OCI-LY3 (cell line): ENCODE data around the gene KLF15.

Source experiments
- H2AFZ ChIP-seq: fragments of 200-600, 300-600 bp; shearing (Covaris generic); 2 replicates; pipeline ENCODE4 v1.6.0; 2014; ENCODE audit warnings: antibody characterized with exemption, low read depth, low read length
- H3K27ac ChIP-seq: fragments of 200-600, 300-600 bp; sonication (generic); 2 replicates; pipeline ENCODE4 v1.5.1; 2014; ENCODE audit warnings: mild to moderate bottlenecking, low read length, moderate library complexity, mixed read lengths
- H3K27me3 ChIP-seq: fragments of 200-600, 300-600 bp; sonication (generic); 2 replicates; pipeline ENCODE4 v1.6.1; 2014; ENCODE audit warnings: low read depth, low read length, mixed read lengths
- H3K36me3 ChIP-seq: fragments of 200-600, 300-600 bp; sonication (generic); replicated peaks from 2 replicates; pipeline ENCODE3; 2014; ENCODE audit warnings: low read depth, low read length, mixed read lengths
- H3K4me1 ChIP-seq: fragments of 300-600, 200-600 bp; sonication (generic); 2 replicates; pipeline ENCODE4 v1.6.1; 2014; ENCODE audit warnings: low read length, mixed read lengths
- H3K4me2 ChIP-seq: fragments of 200-600, 300-600 bp; sonication (generic); 2 replicates; pipeline ENCODE4 v1.6.1; 2014; ENCODE audit warnings: low read length, mixed read lengths
- H3K4me3 ChIP-seq: fragments of 300-600, 200-600 bp; sonication (generic); 2 replicates; pipeline ENCODE4 v1.5.1; 2014; ENCODE audit warnings: antibody characterized with exemption, mild to moderate bottlenecking, low read length, moderate library complexity
- H3K79me2 ChIP-seq: fragments of 300-600, 200-600 bp; shearing (Covaris generic); 2 replicates; pipeline ENCODE4 v1.6.1; 2014; ENCODE audit warnings: mild to moderate bottlenecking, low read length, mixed read lengths
- H3K9ac ChIP-seq: fragments of 300-600, 200-600 bp; shearing (Covaris generic); 2 replicates; pipeline ENCODE4 v1.6.0; 2014; ENCODE audit warnings: mild to moderate bottlenecking, low read length, moderate library complexity
- H3K9me3 ChIP-seq: fragments of 200-600, 300-600 bp; shearing (Covaris generic); 2 replicates; pipeline ENCODE4 v1.6.1; 2014; ENCODE audit warnings: low read length, mixed read lengths; ENCODE audit not compliant: insufficient read depth
- H4K20me1 ChIP-seq: fragments of 200-600, 300-600 bp; sonication (generic); 2 replicates; pipeline ENCODE4 v1.6.1; 2016; ENCODE audit warnings: low read length, mixed read lengths; ENCODE audit not compliant: insufficient read depth
- EZH2phosphoT487 ChIP-seq: fragments of 200-600 bp; shearing (Covaris generic); IDR thresholded peaks from 2 replicates; pipeline ENCODE4 v1.6.1; 2018; ENCODE audit warnings: antibody characterized with exemption, mixed run types, low read depth
- TF ChIP-seq, protein P1 (sequence below): fragments of 200-600, 300-600 bp; sonication (generic); IDR thresholded peaks from 2 replicates; pipeline ENCODE4 v1.5.1; 2014; ENCODE audit warnings: antibody characterized with exemption, low read length, low read depth

KLF15 gene

GRCh38 chr3:126306888-126307482 is 50.2 kb downstream of the KLF15 start:
- H3K27ac ChIP-seq, result no peak overlapping the region
- no peaks in the 10 kb centered on the region for H3K4me1 ChIP-seq
- H3K36me3 ChIP-seq, result no peaks in the 10 kb centered on the region
- H3K9me3 ChIP-seq, result 0 out of 2 replicates have a peak, but pooled peaks cover 4% of the 10 kb centered on the region
- H3K4me2 ChIP-seq, result no peak overlapping the region
- H3K79me2 ChIP-seq, result no peaks in the 10 kb centered on the region
- no peak overlapping the region for H3K9ac ChIP-seq
- TF ChIP-seq EZH2phosphoT487, result no peak
- TF ChIP-seq, protein P1, sequence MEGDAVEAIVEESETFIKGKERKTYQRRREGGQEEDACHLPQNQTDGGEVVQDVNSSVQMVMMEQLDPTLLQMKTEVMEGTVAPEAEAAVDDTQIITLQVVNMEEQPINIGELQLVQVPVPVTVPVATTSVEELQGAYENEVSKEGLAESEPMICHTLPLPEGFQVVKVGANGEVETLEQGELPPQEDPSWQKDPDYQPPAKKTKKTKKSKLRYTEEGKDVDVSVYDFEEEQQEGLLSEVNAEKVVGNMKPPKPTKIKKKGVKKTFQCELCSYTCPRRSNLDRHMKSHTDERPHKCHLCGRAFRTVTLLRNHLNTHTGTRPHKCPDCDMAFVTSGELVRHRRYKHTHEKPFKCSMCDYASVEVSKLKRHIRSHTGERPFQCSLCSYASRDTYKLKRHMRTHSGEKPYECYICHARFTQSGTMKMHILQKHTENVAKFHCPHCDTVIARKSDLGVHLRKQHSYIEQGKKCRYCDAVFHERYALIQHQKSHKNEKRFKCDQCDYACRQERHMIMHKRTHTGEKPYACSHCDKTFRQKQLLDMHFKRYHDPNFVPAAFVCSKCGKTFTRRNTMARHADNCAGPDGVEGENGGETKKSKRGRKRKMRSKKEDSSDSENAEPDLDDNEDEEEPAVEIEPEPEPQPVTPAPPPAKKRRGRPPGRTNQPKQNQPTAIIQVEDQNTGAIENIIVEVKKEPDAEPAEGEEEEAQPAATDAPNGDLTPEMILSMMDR, result no peak
- no peak overlapping the region for H2AFZ ChIP-seq
- peaks cover 3% of the 10 kb centered on the region; the same call in 1 of the 2 replicates for H3K27me3 ChIP-seq
- H4K20me1 ChIP-seq, result no peaks in the 10 kb centered on the region
- H3K4me3 ChIP-seq, result no peak overlapping the region

- H3K9me3 ChIP-seq, result 0 out of 2 replicates have a peak, but pooled peaks cover 4% of the 10 kb centered on the region
- H3K4me2 ChIP-seq, result no peak overlapping the region
- TF ChIP-seq, protein P1, result no peak
- TF ChIP-seq EZH2phosphoT487, result no peak
- no peak overlapping the region for H3K9ac ChIP-seq
- no peak overlapping the region for H2AFZ ChIP-seq
- H3K79me2 ChIP-seq, result no peaks in the 10 kb centered on the region
- no peaks in the 10 kb centered on the region for H3K4me1 ChIP-seq
- H3K27me3 ChIP-seq, result peaks cover 3% of the 10 kb centered on the region; the same call in 1 of the 2 replicates
- no peak overlapping the region for H3K27ac ChIP-seq
- H4K20me1 ChIP-seq, result no peaks in the 10 kb centered on the region
- no peak overlapping the region for H3K4me3 ChIP-seq
- no peaks in the 10 kb centered on the region for H3K36me3 ChIP-seq
Measured at GRCh38 chr3:126306397-126306796, 50.8 kb downstream of the KLF15 start.

GRCh38 chr3:126305427-126305826 is 51.8 kb downstream of the KLF15 start:
- Histone ChIP-seq H3K79me2 (no peaks in the 10 kb centered on the region), H3K9ac (no peak overlapping the region)
- TF ChIP-seq EZH2phosphoT487, result no peak
- TF ChIP-seq, protein P1, result no peak

DNA sequence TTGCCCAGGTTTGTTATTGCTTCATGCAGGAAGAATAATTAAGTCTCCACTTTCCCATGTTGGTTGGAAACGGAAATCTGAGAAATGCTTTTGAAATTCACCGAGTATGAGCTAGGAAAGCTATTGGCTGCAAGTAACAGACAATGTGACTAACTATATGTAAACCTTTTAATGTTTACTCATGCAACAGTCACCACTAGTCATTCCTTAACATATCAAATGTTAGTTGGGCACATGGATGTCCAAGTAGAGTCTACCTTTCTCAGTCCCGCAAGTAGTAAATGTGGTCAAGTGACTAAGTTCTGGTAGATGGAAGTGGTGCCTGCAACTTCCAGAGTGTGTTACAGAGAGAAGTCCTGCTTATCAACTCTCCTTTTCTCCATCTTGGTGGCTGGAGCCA is 52.5 kb downstream of the KLF15 start:
- Histone ChIP-seq H3K36me3 (no peaks in the 10 kb centered on the region), H3K4me3 (no peak overlapping the region), H3K27me3 (peaks cover 3% of the 10 kb centered on the region; the same call in 1 of the 2 replicates), H3K79me2 (no peaks in the 10 kb centered on the region), H3K4me1 (no peaks in the 10 kb centered on the region), H3K4me2 (no peak overlapping the region), H3K9me3 (0 out of 2 replicates have a peak, but pooled peaks cover 4% of the 10 kb centered on the region), H3K27ac (no peak overlapping the region), H4K20me1 (no peaks in the 10 kb centered on the region), H3K9ac (no peak overlapping the region), H2AFZ (no peak overlapping the region)
- TF ChIP-seq, protein P1, result no peak
- no peak for TF ChIP-seq EZH2phosphoT487

More at GRCh38 chr3:126305427-126305826, 51.8 kb downstream of the KLF15 start:
- Histone ChIP-seq H3K36me3 (no peaks in the 10 kb centered on the region), H3K4me1 (no peaks in the 10 kb centered on the region), H3K27ac (no peak overlapping the region), H3K4me2 (no peak overlapping the region), H2AFZ (no peak overlapping the region), H3K27me3 (peaks cover 3% of the 10 kb centered on the region; the same call in 1 of the 2 replicates), H4K20me1 (no peaks in the 10 kb centered on the region), H3K9me3 (0 out of 2 replicates have a peak, but pooled peaks cover 4% of the 10 kb centered on the region), H3K4me3 (no peak overlapping the region)
